Omental fat pad (tissue), 4 donors: Measurements from ENCODE around the gene GGCX. TPM values are rescaled to one million over a fixed set of nuclear protein-coding genes. Genes with fewer than 3 reads are reported as not detected.

Source experiments
- ATAC-seq: fragments of 150-250 bp; one replicate; pipeline ENCODE4 v1.9.1; 2016; ENCODE audit warnings: mild to moderate bottlenecking, moderate library complexity; ENCODE audit not compliant: low FRiP score
- DNase-seq: peaks from one replicate; pipeline ENCODE4 v3.0.0-alpha.2; 2019; ENCODE audit warnings: low spot score
- CTCF ChIP-seq, 3 donors: fragments of 450-650 bp; IDR thresholded peaks; one replicate each; pipeline ENCODE4 v1.5.1; 2016 to 2017; ENCODE audit warnings: antibody characterized with exemption in 3 of 3, mild to moderate bottlenecking in 3 of 3, moderate library complexity in 2 of 3
- total RNA-seq, 4 donors: library from RNA; depleted of rRNA; stranded (reverse); fragments of >200 nt; gene quantifications; one replicate each; pipeline ENCODE4 v1.1.0, GENCODE V29; 2016

GGCX gene
- total RNA-seq, 4 donors from 2014 or later, result 24.7 to 44.1 (median 39.8) TPM

- no peak for ATAC-seq
- no peak for TF ChIP-seq CTCF (IDR thresholded peaks at IDR 0.05)
- no peak for DNase-seq
These were observed 30.3 kb upstream of the GGCX start for GRCh38 chr2:85591563-85591962.

GRCh38 chr2:85590950-85591349, 29.7 kb upstream of the GGCX start:
- TF ChIP-seq CTCF (IDR thresholded peaks at IDR 0.05), result no peak
- no peak for DNase-seq
- ATAC-seq, result no peak

GRCh38 chr2:85589982-85590791, 28.9 kb upstream of the GGCX start:
- no peak for DNase-seq
- ATAC-seq, result no peak
- TF ChIP-seq CTCF (IDR thresholded peaks at IDR 0.05), result no peak

- ATAC-seq, result no peak
These were observed 27.9 kb upstream of the GGCX start for GRCh38 chr2:85589181-85589580.

GRCh38 chr2:85588645-85589044, 27.4 kb upstream of the GGCX start:
- no peak for DNase-seq

More at GRCh38 chr2:85589181-85589580, 27.9 kb upstream of the GGCX start:
- TF ChIP-seq CTCF (IDR thresholded peaks at IDR 0.05), result no peak
- DNase-seq, result no peak

GRCh38 chr2:85588236-85588635, 26.9 kb upstream of the GGCX start:
- no peak for TF ChIP-seq CTCF (IDR thresholded peaks at IDR 0.05)
- no peak for ATAC-seq
- DNase-seq, result no peak

More at GRCh38 chr2:85588645-85589044, 27.4 kb upstream of the GGCX start:
- TF ChIP-seq CTCF (IDR thresholded peaks at IDR 0.05), result no peak
- no peak for ATAC-seq

- no peak for DNase-seq
- ATAC-seq, result peak; percentile 58
- TF ChIP-seq CTCF (IDR thresholded peaks at IDR 0.05), result no peak
These were observed 24.4 kb upstream of the GGCX start for GRCh38 chr2:85585781-85586105.
